ENCODE data around the gene CLSTN2. TPM values are rescaled to one million over a fixed set of nuclear protein-coding genes. Genes with fewer than 3 reads are reported as not detected.

The CLSTN2 gene
- total and polyA plus RNA-seq, 4 donors = 0.09 to 2.2 (median 0.55) TPM

DNA sequence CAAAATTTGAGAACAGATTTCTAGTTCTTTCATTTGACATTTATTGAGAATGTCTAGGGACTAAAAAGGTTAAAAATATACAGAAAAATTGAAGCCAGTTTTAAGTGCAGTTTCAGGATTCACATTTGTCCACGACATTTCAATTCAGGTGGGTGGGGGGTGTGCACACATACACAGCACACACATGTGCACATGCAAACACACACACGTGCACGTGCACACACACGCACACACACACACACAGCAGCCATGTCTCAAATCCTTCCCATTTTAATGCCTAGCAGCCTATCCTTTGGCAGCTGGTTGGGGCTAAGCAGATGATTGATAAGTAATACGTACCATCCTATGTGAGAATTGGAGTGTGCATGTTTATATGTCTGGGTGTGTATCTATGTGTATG, 504.5 kb downstream of the CLSTN2 start:
- 83% methylated on average over 5 of the region's 5 CpGs for WGBS
- Histone ChIP-seq H3K27me3 (ENCODE audit: control insufficient read depth in 4 of 4, insufficient read depth in 4 of 4, low read length in 3 of 4) (no peaks in the 10 kb centered on the region), H3K9me3 (ENCODE audit: control insufficient read depth in 4 of 4, low read length in 3 of 4) (no peaks in the 10 kb centered on the region), H3K4me1 (ENCODE audit: control insufficient read depth in 4 of 4, insufficient read depth in 4 of 4, low read length in 3 of 4) (no peaks in the 10 kb centered on the region), H3K36me3 (ENCODE audit: control insufficient read depth in 4 of 4, insufficient read depth in 3 of 4, low read depth in 1 of 4, low read length in 3 of 4) (no peaks in the 10 kb centered on the region), H3K4me3 (ENCODE audit: low read depth in 1 of 3, low read length in 3 of 3) (no peak overlapping the region), H3K27ac (ENCODE audit: low read depth in 1 of 2, low read length in 2 of 2) (no peak overlapping the region), H3K9ac (ENCODE audit: low read depth in 1 of 2, low read length in 2 of 2) (no peak overlapping the region)
- no peak for DNase-seq (ENCODE audit: low spot score)
- TF ChIP-seq, protein P1, sequence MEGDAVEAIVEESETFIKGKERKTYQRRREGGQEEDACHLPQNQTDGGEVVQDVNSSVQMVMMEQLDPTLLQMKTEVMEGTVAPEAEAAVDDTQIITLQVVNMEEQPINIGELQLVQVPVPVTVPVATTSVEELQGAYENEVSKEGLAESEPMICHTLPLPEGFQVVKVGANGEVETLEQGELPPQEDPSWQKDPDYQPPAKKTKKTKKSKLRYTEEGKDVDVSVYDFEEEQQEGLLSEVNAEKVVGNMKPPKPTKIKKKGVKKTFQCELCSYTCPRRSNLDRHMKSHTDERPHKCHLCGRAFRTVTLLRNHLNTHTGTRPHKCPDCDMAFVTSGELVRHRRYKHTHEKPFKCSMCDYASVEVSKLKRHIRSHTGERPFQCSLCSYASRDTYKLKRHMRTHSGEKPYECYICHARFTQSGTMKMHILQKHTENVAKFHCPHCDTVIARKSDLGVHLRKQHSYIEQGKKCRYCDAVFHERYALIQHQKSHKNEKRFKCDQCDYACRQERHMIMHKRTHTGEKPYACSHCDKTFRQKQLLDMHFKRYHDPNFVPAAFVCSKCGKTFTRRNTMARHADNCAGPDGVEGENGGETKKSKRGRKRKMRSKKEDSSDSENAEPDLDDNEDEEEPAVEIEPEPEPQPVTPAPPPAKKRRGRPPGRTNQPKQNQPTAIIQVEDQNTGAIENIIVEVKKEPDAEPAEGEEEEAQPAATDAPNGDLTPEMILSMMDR (IDR thresholded peaks at IDR 0.05; ENCODE audit: low read depth, low read length, missing input control) = no peak
- TF ChIP-seq FOXA2 (IDR thresholded peaks at IDR 0.05) (no peak), SP1 (IDR thresholded peaks at IDR 0.05) (no peak), FOXA1 (IDR thresholded peaks at IDR 0.05) (no peak), RAD21 (IDR thresholded peaks at IDR 0.05) (no peak), YY1 (IDR thresholded peaks at IDR 0.05) (no peak), REST (IDR thresholded peaks at IDR 0.05) (no peak)

- 97% methylated on average over 1 of the region's 1 CpG for WGBS
- Histone ChIP-seq H3K36me3 (ENCODE audit: control insufficient read depth in 4 of 4, insufficient read depth in 3 of 4, low read depth in 1 of 4, low read length in 3 of 4) (no peaks in the 10 kb centered on the region), H3K4me3 (ENCODE audit: low read depth in 1 of 3, low read length in 3 of 3) (no peak overlapping the region), H3K4me1 (ENCODE audit: control insufficient read depth in 4 of 4, insufficient read depth in 4 of 4, low read length in 3 of 4) (no peaks in the 10 kb centered on the region), H3K9me3 (ENCODE audit: control insufficient read depth in 4 of 4, low read length in 3 of 4) (no peaks in the 10 kb centered on the region), H3K27ac (ENCODE audit: low read depth in 1 of 2, low read length in 2 of 2) (no peak overlapping the region), H3K27me3 (ENCODE audit: control insufficient read depth in 4 of 4, insufficient read depth in 4 of 4, low read length in 3 of 4) (no peaks in the 10 kb centered on the region), H3K9ac (ENCODE audit: low read depth in 1 of 2, low read length in 2 of 2) (no peak overlapping the region)
- no peak for TF ChIP-seq FOXA2 (IDR thresholded peaks at IDR 0.05)
- TF ChIP-seq FOXA1 (IDR thresholded peaks at IDR 0.05) = no peak
- TF ChIP-seq, protein P1 (IDR thresholded peaks at IDR 0.05; ENCODE audit: low read depth, low read length, missing input control) = no peak
- no peak for TF ChIP-seq HNF4G (IDR thresholded peaks at IDR 0.05)
- TF ChIP-seq YY1 (IDR thresholded peaks at IDR 0.05) = no peak
- TF ChIP-seq EGR1 (IDR thresholded peaks at IDR 0.05; ENCODE audit: low read depth in 2 of 2) = no peak
- no peak for TF ChIP-seq RXRA (IDR thresholded peaks at IDR 0.05)
- no peak for TF ChIP-seq JUND (IDR thresholded peaks at IDR 0.05)
- TF ChIP-seq, protein P2, sequence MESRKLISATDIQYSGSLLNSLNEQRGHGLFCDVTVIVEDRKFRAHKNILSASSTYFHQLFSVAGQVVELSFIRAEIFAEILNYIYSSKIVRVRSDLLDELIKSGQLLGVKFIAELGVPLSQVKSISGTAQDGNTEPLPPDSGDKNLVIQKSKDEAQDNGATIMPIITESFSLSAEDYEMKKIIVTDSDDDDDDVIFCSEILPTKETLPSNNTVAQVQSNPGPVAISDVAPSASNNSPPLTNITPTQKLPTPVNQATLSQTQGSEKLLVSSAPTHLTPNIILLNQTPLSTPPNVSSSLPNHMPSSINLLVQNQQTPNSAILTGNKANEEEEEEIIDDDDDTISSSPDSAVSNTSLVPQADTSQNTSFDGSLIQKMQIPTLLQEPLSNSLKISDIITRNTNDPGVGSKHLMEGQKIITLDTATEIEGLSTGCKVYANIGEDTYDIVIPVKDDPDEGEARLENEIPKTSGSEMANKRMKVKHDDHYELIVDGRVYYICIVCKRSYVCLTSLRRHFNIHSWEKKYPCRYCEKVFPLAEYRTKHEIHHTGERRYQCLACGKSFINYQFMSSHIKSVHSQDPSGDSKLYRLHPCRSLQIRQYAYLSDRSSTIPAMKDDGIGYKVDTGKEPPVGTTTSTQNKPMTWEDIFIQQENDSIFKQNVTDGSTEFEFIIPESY (IDR thresholded peaks at IDR 0.05) = no peak
- no peak for TF ChIP-seq REST (IDR thresholded peaks at IDR 0.05)
- no peak for TF ChIP-seq TAF1 (conservative IDR thresholded peaks at IDR 0.05)
- no peak for TF ChIP-seq NR2F2 (IDR thresholded peaks at IDR 0.05)
- no peak for TF ChIP-seq GABPA (IDR thresholded peaks at IDR 0.05 in 1 of 2, conservative IDR thresholded peaks at IDR 0.05 in 1 of 2)
- TF ChIP-seq, protein P3, sequence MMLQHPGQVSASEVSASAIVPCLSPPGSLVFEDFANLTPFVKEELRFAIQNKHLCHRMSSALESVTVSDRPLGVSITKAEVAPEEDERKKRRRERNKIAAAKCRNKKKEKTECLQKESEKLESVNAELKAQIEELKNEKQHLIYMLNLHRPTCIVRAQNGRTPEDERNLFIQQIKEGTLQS (IDR thresholded peaks at IDR 0.05) = no peak
- TF ChIP-seq MAX (IDR thresholded peaks at IDR 0.05) = no peak
- no peak for TF ChIP-seq SP1 (IDR thresholded peaks at IDR 0.05)
- TF ChIP-seq HNF4A (conservative IDR thresholded peaks at IDR 0.05) = no peak
- no peak for TF ChIP-seq RAD21 (IDR thresholded peaks at IDR 0.05)
- no peak for DNase-seq (ENCODE audit: low spot score)
These were observed 505.5 kb downstream of the CLSTN2 start for GRCh38 chr3:140440446-140440845.
